GM12875 (cell line): ENCODE data around the gene DCUN1D3.
"Not testable (repeated sequence)": the region's sequence is repeated elsewhere in the genome, so short reads cannot be mapped to it uniquely, and the experiment has no call there.

Experiments used
- H3K4me3 ChIP-seq: one replicate; pipeline ENCODE4 v1.5.1; 2011; ENCODE audit warnings: low read depth, low read length, control low read depth
- TF ChIP-seq, protein P1 (sequence below): IDR thresholded peaks from 2 replicates; pipeline ENCODE4 v1.5.1; 2011; ENCODE audit warnings: low read depth, mild to moderate bottlenecking, control low read depth, inconsistent platforms, low read length, moderate library complexity, borderline replicate concordance; ENCODE audit not compliant: insufficient read depth

The DCUN1D3 gene

DNA sequence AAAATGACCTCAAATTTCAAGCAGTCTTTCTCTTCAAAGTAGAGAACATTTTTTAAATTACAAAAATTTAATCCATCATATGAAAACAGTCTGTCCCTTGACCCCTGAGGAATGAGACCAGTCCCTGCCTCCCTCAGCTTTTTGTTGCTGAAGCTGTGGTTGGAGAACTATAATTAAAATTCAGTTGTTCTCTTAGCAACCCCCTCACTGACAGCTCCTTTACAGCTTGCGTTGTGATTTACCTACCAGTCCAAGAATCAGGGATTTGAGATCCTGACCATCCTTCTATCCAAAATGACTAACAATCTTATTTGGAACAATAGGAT lies 30.2 kb upstream of the DCUN1D3 start:
- H3K4me3 ChIP-seq: no peak overlapping the region
- TF ChIP-seq, protein P1, sequence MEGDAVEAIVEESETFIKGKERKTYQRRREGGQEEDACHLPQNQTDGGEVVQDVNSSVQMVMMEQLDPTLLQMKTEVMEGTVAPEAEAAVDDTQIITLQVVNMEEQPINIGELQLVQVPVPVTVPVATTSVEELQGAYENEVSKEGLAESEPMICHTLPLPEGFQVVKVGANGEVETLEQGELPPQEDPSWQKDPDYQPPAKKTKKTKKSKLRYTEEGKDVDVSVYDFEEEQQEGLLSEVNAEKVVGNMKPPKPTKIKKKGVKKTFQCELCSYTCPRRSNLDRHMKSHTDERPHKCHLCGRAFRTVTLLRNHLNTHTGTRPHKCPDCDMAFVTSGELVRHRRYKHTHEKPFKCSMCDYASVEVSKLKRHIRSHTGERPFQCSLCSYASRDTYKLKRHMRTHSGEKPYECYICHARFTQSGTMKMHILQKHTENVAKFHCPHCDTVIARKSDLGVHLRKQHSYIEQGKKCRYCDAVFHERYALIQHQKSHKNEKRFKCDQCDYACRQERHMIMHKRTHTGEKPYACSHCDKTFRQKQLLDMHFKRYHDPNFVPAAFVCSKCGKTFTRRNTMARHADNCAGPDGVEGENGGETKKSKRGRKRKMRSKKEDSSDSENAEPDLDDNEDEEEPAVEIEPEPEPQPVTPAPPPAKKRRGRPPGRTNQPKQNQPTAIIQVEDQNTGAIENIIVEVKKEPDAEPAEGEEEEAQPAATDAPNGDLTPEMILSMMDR: no peak

DNA sequence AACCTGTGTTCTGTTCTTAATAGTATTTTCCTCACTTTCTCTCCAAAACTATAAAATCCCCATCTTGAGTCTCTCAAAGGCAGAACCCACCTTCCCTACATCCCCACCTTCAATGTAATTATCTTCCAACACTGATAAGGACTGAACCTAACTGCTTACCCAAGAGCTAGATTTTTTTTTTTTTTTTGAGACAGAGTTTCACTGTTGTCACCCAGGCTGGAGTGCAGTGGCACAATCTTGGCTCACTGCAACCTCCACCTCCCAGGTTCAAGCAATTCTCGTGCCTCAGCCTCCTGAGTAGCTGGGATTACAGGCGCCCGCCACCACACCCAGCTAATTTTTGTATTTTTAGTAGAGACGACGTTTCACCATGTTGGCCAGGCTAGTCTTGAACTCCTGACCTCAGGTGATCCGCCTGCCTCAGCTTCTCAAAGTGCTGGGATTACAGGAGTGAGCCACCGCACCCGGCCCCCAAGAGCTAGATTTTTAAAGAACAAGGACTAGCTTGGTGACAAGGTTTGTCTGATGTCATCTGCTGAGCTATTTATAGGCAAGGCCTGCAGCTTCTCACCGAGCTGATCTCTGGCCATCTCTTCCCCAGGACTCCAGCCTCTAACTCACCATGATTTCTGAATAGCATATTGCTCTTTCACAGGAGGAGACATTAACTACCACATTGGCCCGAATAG lies 29.7 kb upstream of the DCUN1D3 start:
- H3K4me3 ChIP-seq: not testable (repeated sequence)

GRCh38 chr16:20928774-20929411 lies 28.7 kb upstream of the DCUN1D3 start:
- TF ChIP-seq, protein P1: no peak
- H3K4me3 ChIP-seq: no peak overlapping the region

- H3K4me3 ChIP-seq: no peak overlapping the region
- TF ChIP-seq, protein P1: no peak
Observed at GRCh38 chr16:20925751-20926150, 25.6 kb upstream of the DCUN1D3 start.

DNA sequence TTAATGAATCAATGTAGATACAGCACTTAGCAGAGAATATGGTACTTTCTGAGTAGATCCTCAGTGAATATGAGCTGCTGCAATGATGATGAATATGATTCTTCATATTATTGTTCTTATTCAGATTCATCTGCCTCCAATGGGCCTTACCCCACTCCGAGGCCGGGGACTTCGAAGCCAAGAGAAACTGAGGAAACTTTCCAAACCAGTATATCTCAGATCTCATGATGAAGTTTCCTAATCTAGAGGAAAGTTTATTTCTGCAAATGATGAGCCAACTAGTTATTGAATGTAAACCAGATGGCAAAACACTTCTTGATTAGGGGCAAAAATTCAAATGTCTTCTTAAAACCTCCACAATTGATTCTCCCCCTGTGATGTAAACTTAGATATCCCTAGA lies 23.7 kb upstream of the DCUN1D3 start:
- TF ChIP-seq, protein P1: no peak
- no peak overlapping the region for H3K4me3 ChIP-seq

DNA sequence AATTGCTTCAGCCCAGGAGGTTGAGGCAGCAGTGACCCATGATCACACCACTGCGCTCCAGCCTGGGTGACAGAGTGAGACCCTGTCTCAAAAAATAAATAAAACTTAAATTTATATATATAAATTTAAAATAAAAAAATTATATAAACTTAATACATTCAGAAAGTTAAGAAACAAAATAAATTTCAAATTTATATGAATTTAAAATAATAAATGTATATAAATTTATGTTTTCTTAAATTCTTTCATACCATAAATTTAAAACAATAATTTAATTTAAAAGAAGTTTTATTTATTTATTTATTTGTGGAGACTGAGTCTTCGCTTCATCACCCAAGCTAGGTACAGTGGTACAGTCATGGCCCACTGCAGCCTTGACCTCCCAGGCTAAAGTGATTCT lies 20.6 kb upstream of the DCUN1D3 start:
- TF ChIP-seq, protein P1: no peak
- H3K4me3 ChIP-seq: no peak overlapping the region

- TF ChIP-seq, protein P1: no peak
- no peak overlapping the region for H3K4me3 ChIP-seq
Observed at GRCh38 chr16:20920091-20920490, 19.9 kb upstream of the DCUN1D3 start.
